Thyroid gland (tissue), 4 donors: ENCODE results near the gene MARCO. TPM values are rescaled to one million over a fixed set of nuclear protein-coding genes. Genes with fewer than 3 reads are reported as not detected.

Experiments used
- DNase-seq, 2 donors: peaks; one replicate each; pipeline ENCODE4 v3.0.0-alpha.2; 2019
- H3K27ac ChIP-seq, 3 donors: fragments of 200-600 bp; sonication (generic); 1 replicate in 2 of 3; 2 replicates in 1 of 3; pipeline ENCODE4 v1.5.1; 2016 to 2019; ENCODE audit warnings: mild to moderate bottlenecking in 1 of 3, moderate library complexity in 1 of 3
- H3K27me3 ChIP-seq: fragments of 200-600 bp; sonication (generic); one replicate; pipeline ENCODE4 v1.5.1; 2019
- H3K36me3 ChIP-seq, 2 donors: fragments of 200-600 bp; sonication (generic); one replicate each; pipeline ENCODE4 v1.5.1; 2016 to 2019
- H3K4me1 ChIP-seq, 2 donors: fragments of 200-600 bp; sonication (generic); one replicate each; pipeline ENCODE4 v1.5.1; 2017 to 2019
- H3K4me3 ChIP-seq, 3 donors: fragments of 200-600 bp; sonication (generic); replicated peaks in 1 of 3; 1 replicate in 2 of 3; 2 replicates in 1 of 3; pipeline ENCODE4 v1.5.1; 2016; ENCODE audit warnings: mild to moderate bottlenecking in 1 of 3
- H3K9me3 ChIP-seq: fragments of 200-600 bp; sonication (generic); one replicate; pipeline ENCODE4 v1.5.1; 2017
- CTCF ChIP-seq, 6 experiments: fragments of 200-600 bp in 3 of 6; fragments of 450-650 bp in 3 of 6; sonication (generic) in 3 of 6; IDR thresholded peaks; one replicate each; pipeline ENCODE4 v1.5.1; 2016 to 2019; ENCODE audit warnings: antibody characterized with exemption in 6 of 6, mild to moderate bottlenecking in 2 of 6, inconsistent platforms in 1 of 6, moderate library complexity in 1 of 6
- POLR2A ChIP-seq, 2 donors: fragments of 450-650 bp; IDR thresholded peaks; one replicate each; pipeline ENCODE4 v1.6.1; 2017; ENCODE audit warnings: antibody characterized with exemption in 2 of 2, mild to moderate bottlenecking in 2 of 2, moderate library complexity in 1 of 2
- WGBS, 2 donors: methylation state at CpG; one replicate each; pipeline ENCODE4 v1.1.5; 2017; 5-methylcytosine and 5-hydroxymethylcytosine counted together
- intact Hi-C: fragments of 100-400 bp; cut with DNase I; formaldehyde crosslinking; loops from one replicate; pipeline ENCODE4 v1.15.1; 2023
- total RNA-seq, 4 donors: library from RNA; depleted of rRNA; stranded (reverse); fragments of >200 nt; gene quantifications; one replicate each; pipeline ENCODE4 v1.2.3, GENCODE V29; 2016

MARCO gene
- total RNA-seq, 4 donors from 2014 or later, result 1.1 to 11.0 (median 3.0) TPM

- Histone ChIP-seq H3K4me3 (no peak overlapping the region), H3K36me3 (no peaks in the 10 kb centered on the region), H3K27me3 (no peaks in the 10 kb centered on the region), H3K27ac (no peak overlapping the region), H3K9me3 (no peaks in the 10 kb centered on the region), H3K4me1 (no peaks in the 10 kb centered on the region)
- intact Hi-C loops, result no loop called here
- 73 to 79% methylated on average over 4 of the region's 4 CpGs for WGBS, 2 donors
- TF ChIP-seq POLR2A (IDR thresholded peaks at IDR 0.05), result no peak
- no peak for TF ChIP-seq CTCF (IDR thresholded peaks at IDR 0.05)
- DNase-seq, result no peak
These were observed 31.6 kb downstream of the MARCO start for GRCh38 chr2:118973542-118973951.

GRCh38 chr2:118974103-118974993 is 32.4 kb downstream of the MARCO start:
- no peaks in the 10 kb centered on the region for H3K9me3 ChIP-seq
- no peak for DNase-seq
- no peak overlapping the region for H3K27ac ChIP-seq
- H3K4me3 ChIP-seq, result no peak overlapping the region
- TF ChIP-seq CTCF (IDR thresholded peaks at IDR 0.05), result no peak
- no peak for TF ChIP-seq POLR2A (IDR thresholded peaks at IDR 0.05)
- 72 to 82% methylated on average over 13 of the region's 13 CpGs for WGBS, 2 donors
- H3K36me3 ChIP-seq, result no peaks in the 10 kb centered on the region
- H3K27me3 ChIP-seq, result no peaks in the 10 kb centered on the region
- no peaks in the 10 kb centered on the region for H3K4me1 ChIP-seq
- intact Hi-C loops, result no loop called here

- TF ChIP-seq CTCF (IDR thresholded peaks at IDR 0.05), result no peak
- TF ChIP-seq POLR2A (IDR thresholded peaks at IDR 0.05), result no peak
- Histone ChIP-seq H3K4me1 (no peaks in the 10 kb centered on the region), H3K36me3 (no peaks in the 10 kb centered on the region), H3K27ac (no peak overlapping the region), H3K9me3 (no peaks in the 10 kb centered on the region), H3K27me3 (no peaks in the 10 kb centered on the region), H3K4me3 (no peak overlapping the region)
- WGBS, 2 donors, result 46 to 50% methylated on average over 5 of the region's 5 CpGs
- intact Hi-C loops, result no loop called here
- no peak for DNase-seq
These were observed 33.1 kb downstream of the MARCO start for GRCh38 chr2:118975133-118975532.

GRCh38 chr2:118978064-118978463 is 36.1 kb downstream of the MARCO start:
- Histone ChIP-seq H3K27me3 (no peaks in the 10 kb centered on the region), H3K27ac (no peak overlapping the region), H3K36me3 (no peaks in the 10 kb centered on the region), H3K9me3 (no peaks in the 10 kb centered on the region), H3K4me3 (no peak overlapping the region), H3K4me1 (no peaks in the 10 kb centered on the region)
- DNase-seq, result no peak
- intact Hi-C loops, result no loop called here
- no peak for TF ChIP-seq POLR2A (IDR thresholded peaks at IDR 0.05)
- no peak for TF ChIP-seq CTCF (IDR thresholded peaks at IDR 0.05)
- 82 to 91% methylated on average over 2 of the region's 2 CpGs for WGBS, 2 donors

- no peaks in the 10 kb centered on the region for H3K9me3 ChIP-seq
- H3K4me3 ChIP-seq, result no peak overlapping the region
- H3K4me1 ChIP-seq, result no peaks in the 10 kb centered on the region
- H3K36me3 ChIP-seq, result no peaks in the 10 kb centered on the region
- no peak overlapping the region for H3K27ac ChIP-seq
- H3K27me3 ChIP-seq, result no peaks in the 10 kb centered on the region
- DNase-seq, result no peak
- WGBS, 2 donors, result 78 to 80% methylated on average over 5 of the region's 5 CpGs
- intact Hi-C loops, result no loop called here
- TF ChIP-seq CTCF (IDR thresholded peaks at IDR 0.05) (no peak), POLR2A (IDR thresholded peaks at IDR 0.05) (no peak)
These were observed 37.3 kb downstream of the MARCO start for GRCh38 chr2:118979152-118979861.
